Left ventricle myocardium superior (tissue), 1 donor: ENCODE measurements around the gene ZNF860. TPM values are rescaled to one million over a fixed set of nuclear protein-coding genes. Genes with fewer than 3 reads are reported as not detected.
A peak's percentile ranks its signal among the peaks of the same experiment; 100 is the strongest.

Experiments used
- ATAC-seq: fragments of 200-7000 bp; cut with Tn5 transposase; one replicate; pipeline ENCODE4 v1.9.1; 2020; ENCODE audit warnings: mild to moderate bottlenecking, moderate library complexity
- DNase-seq: peaks from one replicate; pipeline ENCODE4 v3.0.0-alpha.2; 2020
- intact Hi-C: fragments of 100-400 bp; cut with micrococcal nuclease; formaldehyde crosslinking; loops from one replicate; pipeline ENCODE4 v1.11.0; 2022
- total RNA-seq: library from RNA; stranded (reverse); fragmentation: NEBNext Ultra II Directional; extraction: Animal tissue kit (Norgen Biotek cat#: 25700); gene quantifications from one replicate; pipeline ENCODE4 v1.2.1, GENCODE V29; 2021
- donor health status: DM: no; HTN: yes; CAD: no; lungs with severe emphysema.

Gene ZNF860
- total RNA-seq, 1 donor from 2014 or later, result 0.17 TPM

- DNase-seq (no peak), ATAC-seq (peak; percentile 61)
- intact Hi-C loops, result no loop called here
These were observed 21.4 kb upstream of the ZNF860 start for GRCh38 chr3:31959951-31960792.

GRCh38 chr3:31960793-31961431 lies 20.6 kb upstream of the ZNF860 start:
- ATAC-seq (no peak), DNase-seq (no peak)
- intact Hi-C loops, result no loop called here

- ATAC-seq (no peak), DNase-seq (no peak)
- intact Hi-C loops, result no loop called here
These were observed 18.7 kb upstream of the ZNF860 start for GRCh38 chr3:31962801-31963205.

- no peak for ATAC-seq
- no peak for DNase-seq
- intact Hi-C loops, result no loop called here
These were observed 14.5 kb upstream of the ZNF860 start for GRCh38 chr3:31966978-31967591.

GRCh38 chr3:31967592-31967991 lies 14.0 kb upstream of the ZNF860 start:
- ATAC-seq (no peak), DNase-seq (no peak)
- intact Hi-C loops, result no loop called here

GRCh38 chr3:31968369-31968926 lies 13.1 kb upstream of the ZNF860 start:
- ATAC-seq, result peak; percentile 45
- DNase-seq, result no peak
- intact Hi-C loops, result no loop called here

GRCh38 chr3:31968927-31969418 lies 12.6 kb upstream of the ZNF860 start:
- no peak for DNase-seq
- intact Hi-C loops, result no loop called here
- peak; percentile 77 for ATAC-seq

GRCh38 chr3:31971607-31972006 lies 9.9 kb upstream of the ZNF860 start:
- intact Hi-C loops, result no loop called here
- ATAC-seq, result no peak
- no peak for DNase-seq

GRCh38 chr3:31973081-31973480 lies 8.5 kb upstream of the ZNF860 start:
- intact Hi-C loops, result no loop called here
- DNase-seq (no peak), ATAC-seq (no peak)

GRCh38 chr3:31973837-31974236 lies 7.7 kb upstream of the ZNF860 start:
- DNase-seq, result no peak
- no peak for ATAC-seq
- intact Hi-C loops, result no loop called here

GRCh38 chr3:31974471-31974870 lies 7.1 kb upstream of the ZNF860 start:
- no peak for ATAC-seq
- intact Hi-C loops, result no loop called here
- DNase-seq, result no peak

- ATAC-seq (no peak), DNase-seq (no peak)
- intact Hi-C loops, result no loop called here
These were observed 6.6 kb upstream of the ZNF860 start for GRCh38 chr3:31974964-31975363.

- intact Hi-C loops, result no loop called here
- DNase-seq (no peak), ATAC-seq (no peak)
These were observed 5.2 kb upstream of the ZNF860 start for GRCh38 chr3:31976302-31976701.

GRCh38 chr3:31977736-31978135 lies 3.8 kb upstream of the ZNF860 start:
- DNase-seq (no peak), ATAC-seq (no peak)
- intact Hi-C loops, result no loop called here

- intact Hi-C loops, result no loop called here
- ATAC-seq, result no peak
These were observed 3.0 kb upstream of the ZNF860 start for GRCh38 chr3:31978553-31978952.

GRCh38 chr3:31979001-31979697 lies 2.4 kb upstream of the ZNF860 start:
- intact Hi-C loops, result no loop called here
- no peak for ATAC-seq
- no peak for DNase-seq

More at GRCh38 chr3:31978553-31978952, 3.0 kb upstream of the ZNF860 start:
- DNase-seq, result no peak

GRCh38 chr3:31980530-31981205 lies 882 bp upstream of the ZNF860 start:
- intact Hi-C loops, result no loop called here
- ATAC-seq (peak; percentile 61), DNase-seq (peak; percentile 66)

GRCh38 chr3:31984321-31984720 lies 2.8 kb downstream of the ZNF860 start:
- ATAC-seq (no peak), DNase-seq (no peak)
- intact Hi-C loops, result no loop called here

- no peak for DNase-seq
- ATAC-seq, result no peak
- intact Hi-C loops, result no loop called here
These were observed 4.3 kb downstream of the ZNF860 start for GRCh38 chr3:31985831-31986230.
